Memory B cell (primary cell): ENCODE data around the gene CLCC1.
"Not testable (repeated sequence)": the region's sequence is repeated elsewhere in the genome, so short reads cannot be mapped to it uniquely, and the experiment has no call there.

ENCODE experiments used
- ATAC-seq: fragments of 150-1000 bp; cut with Tn5 transposase; 2 replicates; pipeline ENCODE4 v1.10.0; 2021; ENCODE audit warnings: low read depth, mild to moderate bottlenecking, moderate library complexity
- DNase-seq, 2 donors: peaks; one replicate each; pipeline ENCODE4 v3.0.0; 2022; ENCODE audit warnings: low spot score in 2 of 2
- H3K27ac Mint-ChIP-seq: one replicate; pipeline ENCODE4 v1.8.0; 2022; ENCODE audit warnings: mild to moderate bottlenecking, moderate library complexity, mixed read lengths
- H3K27me3 Mint-ChIP-seq: one replicate; pipeline ENCODE4 v1.8.0; 2022; ENCODE audit warnings: mixed read lengths
- H3K36me3 Mint-ChIP-seq: one replicate; pipeline ENCODE4 v1.8.0; 2022; ENCODE audit warnings: mild to moderate bottlenecking, mixed read lengths
- H3K4me1 Mint-ChIP-seq: one replicate; pipeline ENCODE4 v1.8.0; 2022; ENCODE audit warnings: mixed read lengths
- H3K4me3 Mint-ChIP-seq: one replicate; pipeline ENCODE4 v1.8.0; 2022; ENCODE audit warnings: mild to moderate bottlenecking, moderate library complexity, mixed read lengths
- H3K9me3 Mint-ChIP-seq: one replicate; pipeline ENCODE4 v1.8.0; 2022; ENCODE audit warnings: mixed read lengths

Gene CLCC1, protein sequence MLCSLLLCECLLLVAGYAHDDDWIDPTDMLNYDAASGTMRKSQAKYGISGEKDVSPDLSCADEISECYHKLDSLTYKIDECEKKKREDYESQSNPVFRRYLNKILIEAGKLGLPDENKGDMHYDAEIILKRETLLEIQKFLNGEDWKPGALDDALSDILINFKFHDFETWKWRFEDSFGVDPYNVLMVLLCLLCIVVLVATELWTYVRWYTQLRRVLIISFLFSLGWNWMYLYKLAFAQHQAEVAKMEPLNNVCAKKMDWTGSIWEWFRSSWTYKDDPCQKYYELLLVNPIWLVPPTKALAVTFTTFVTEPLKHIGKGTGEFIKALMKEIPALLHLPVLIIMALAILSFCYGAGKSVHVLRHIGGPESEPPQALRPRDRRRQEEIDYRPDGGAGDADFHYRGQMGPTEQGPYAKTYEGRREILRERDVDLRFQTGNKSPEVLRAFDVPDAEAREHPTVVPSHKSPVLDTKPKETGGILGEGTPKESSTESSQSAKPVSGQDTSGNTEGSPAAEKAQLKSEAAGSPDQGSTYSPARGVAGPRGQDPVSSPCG

DNA sequence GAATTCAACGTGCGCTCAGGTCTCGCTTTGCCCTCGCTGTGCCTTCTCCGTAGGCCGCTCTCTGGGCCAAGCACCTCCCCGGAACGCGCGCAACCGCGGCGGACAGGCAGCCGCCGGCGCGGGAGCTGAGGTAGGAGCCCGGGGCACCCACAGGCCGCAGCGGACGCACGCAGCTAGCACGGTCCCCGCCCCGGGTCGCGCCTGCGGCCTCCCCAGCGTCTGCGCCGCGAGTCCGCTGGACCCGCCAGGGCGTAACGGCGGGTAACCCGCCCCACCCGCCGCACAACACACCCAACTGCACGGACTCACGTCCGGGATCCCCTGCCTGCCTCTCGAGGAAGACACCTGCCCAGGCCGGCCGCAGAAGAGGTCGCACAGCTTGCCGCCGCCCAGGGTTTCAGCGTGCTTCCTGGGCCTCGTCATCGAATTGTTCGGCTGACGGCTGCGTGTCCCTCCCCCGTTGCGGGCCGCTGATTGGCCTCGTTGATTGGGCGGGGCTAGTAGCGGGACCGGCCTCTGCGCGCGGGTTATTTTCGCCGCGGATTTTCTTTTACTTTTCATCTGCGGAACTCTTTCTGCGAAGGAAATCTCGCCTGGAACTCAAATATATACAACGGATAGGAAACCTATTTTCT lies at the start of gene CLCC1:
Gene CLCC1, minus strand, starts transcription at position 433 of the 635 bp plus-strand sequence. CDS start 13,047 bp downstream, outside the sequence.
- Mint-ChIP-seq H3K27me3 (no peaks in the 10 kb centered on the region), H3K9me3 (no peaks in the 10 kb centered on the region), H3K27ac (peak within 1 kb of the TSS; percentile 95), H3K36me3 (peaks cover 4% of the 10 kb centered on the region), H3K4me1 (peaks cover 14% of the 10 kb centered on the region), H3K4me3 (peak within 1 kb of the TSS; percentile 92)
- peak; percentile 88 to 92 for DNase-seq
- ATAC-seq, result peak; percentile 87

DNA sequence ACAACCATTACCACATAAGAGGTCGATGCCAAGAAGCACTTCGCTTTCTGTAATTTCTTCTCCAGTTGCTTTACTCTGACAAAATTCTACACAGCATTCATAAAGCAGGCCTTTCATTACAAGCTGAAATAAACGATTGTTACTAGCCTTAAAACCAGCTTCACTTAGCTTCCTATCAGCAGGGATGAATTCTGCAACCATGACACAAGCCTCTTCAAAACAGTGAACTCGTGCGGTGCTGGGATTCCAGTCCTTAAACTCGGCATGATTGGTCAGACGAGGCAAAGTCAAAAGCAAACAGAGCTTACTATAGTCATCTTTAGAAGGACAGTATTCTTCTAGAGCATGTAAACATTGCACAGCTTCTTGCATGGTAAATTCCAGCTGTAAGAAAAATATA lies 48.1 kb upstream of the CLCC1 start:
- Mint-ChIP-seq H3K4me3 (no peak overlapping the region), H3K27ac (no peak overlapping the region)

DNA sequence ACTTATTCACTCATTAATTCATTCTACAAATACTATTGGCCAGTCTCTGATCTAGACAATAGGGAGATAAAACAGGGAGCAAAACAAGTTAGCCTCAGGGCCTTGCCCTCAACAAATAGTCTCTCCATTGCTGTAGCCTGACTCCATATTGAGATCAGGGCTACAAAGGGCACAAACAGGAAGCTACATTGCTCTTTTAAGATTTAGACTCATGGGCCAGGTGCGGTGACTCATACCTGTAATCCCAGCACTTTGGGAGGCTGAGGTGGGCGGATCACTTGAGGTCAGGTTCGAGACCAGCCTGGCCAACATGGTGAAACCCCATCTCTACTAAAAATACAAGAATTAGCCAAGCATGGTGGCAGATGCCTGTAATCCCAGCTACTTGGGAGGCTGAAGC lies 33.3 kb upstream of the CLCC1 start:
- ATAC-seq, DNase-seq, H3K9me3 Mint-ChIP-seq, H3K27ac Mint-ChIP-seq, H3K4me3 Mint-ChIP-seq, H3K27me3 Mint-ChIP-seq, H3K4me1 Mint-ChIP-seq: not testable (repeated sequence)
- H3K36me3 Mint-ChIP-seq, result peaks cover 50% of the 10 kb centered on the region

More for the DNA sequence above, 48.1 kb upstream of the CLCC1 start:
- DNase-seq (no peak), ATAC-seq (no peak)
- no peaks in the 10 kb centered on the region for H3K9me3 Mint-ChIP-seq
- peaks cover 23% of the 10 kb centered on the region for H3K36me3 Mint-ChIP-seq
- H3K27me3 Mint-ChIP-seq, result no peaks in the 10 kb centered on the region
- H3K4me1 Mint-ChIP-seq, result no peaks in the 10 kb centered on the region

DNA sequence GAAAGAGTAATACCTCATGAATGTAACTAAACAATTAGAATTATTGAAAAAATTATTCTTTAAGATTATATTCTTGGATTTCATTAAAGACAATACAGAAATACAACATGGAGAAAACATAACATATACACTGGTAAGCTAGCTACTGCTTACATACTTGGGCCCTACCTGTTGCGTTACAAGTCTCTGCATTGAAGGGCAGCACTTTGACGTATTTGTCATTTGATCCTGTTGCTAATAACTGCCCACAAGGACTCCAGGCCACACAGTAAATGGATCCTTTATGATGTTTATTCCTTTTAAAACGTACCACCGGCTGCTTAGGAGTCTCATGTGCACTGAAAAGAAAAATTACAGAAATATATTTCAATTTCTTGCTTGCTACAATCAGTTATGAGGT lies 19.8 kb upstream of the CLCC1 start:
- Mint-ChIP-seq H3K27me3 (no peaks in the 10 kb centered on the region), H3K4me3 (no peak overlapping the region), H3K4me1 (no peaks in the 10 kb centered on the region), H3K9me3 (no peaks in the 10 kb centered on the region), H3K27ac (no peak overlapping the region), H3K36me3 (peaks cover 27% of the 10 kb centered on the region)
- no peak for DNase-seq
- ATAC-seq, result no peak

DNA sequence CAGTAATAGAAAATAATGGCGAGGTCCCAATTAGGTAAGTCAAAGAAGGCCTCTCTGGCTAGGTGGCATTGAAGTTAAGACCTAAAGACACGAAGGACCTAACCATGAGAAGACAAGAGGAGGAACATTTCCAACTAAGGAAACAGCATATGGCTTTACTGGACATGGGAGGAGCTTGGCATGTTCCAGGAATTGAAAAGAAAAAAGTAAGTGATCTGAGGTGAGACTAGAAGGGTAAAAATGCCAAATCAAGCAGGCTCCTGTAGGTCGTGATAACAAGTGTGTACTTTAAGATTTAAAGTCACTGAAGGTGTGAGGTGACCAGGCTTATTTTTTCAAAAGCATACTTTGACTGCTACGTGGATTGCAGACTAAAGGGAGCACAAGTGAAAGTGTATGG lies 13.4 kb upstream of the CLCC1 start:
- Mint-ChIP-seq H3K4me3 (no peak overlapping the region), H3K27me3 (no peaks in the 10 kb centered on the region), H3K27ac (no peak overlapping the region), H3K4me1 (no peaks in the 10 kb centered on the region), H3K36me3 (peaks cover 37% of the 10 kb centered on the region), H3K9me3 (no peaks in the 10 kb centered on the region)
- ATAC-seq (no peak), DNase-seq (no peak)

DNA sequence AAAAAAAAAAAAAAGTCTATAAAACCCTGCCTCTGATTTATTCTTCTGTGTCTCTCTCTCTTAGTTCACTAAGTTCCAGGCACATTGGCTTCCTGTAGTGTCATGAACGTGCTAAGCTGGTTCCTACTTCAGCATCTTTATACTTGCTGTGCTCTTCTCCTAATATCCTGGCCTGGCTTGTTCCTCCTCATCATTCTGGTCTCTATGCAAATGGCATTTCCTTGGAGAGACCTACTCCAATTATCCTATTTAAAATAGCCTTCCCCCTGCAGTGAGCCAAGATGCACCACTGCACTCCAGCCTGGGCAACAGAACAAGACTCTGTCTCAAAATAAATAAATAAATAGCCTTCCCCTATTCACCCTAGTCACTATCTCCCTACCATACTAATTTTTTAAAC lies 9.7 kb upstream of the CLCC1 start:
- no peaks in the 10 kb centered on the region for H3K27me3 Mint-ChIP-seq
- no peaks in the 10 kb centered on the region for H3K4me1 Mint-ChIP-seq
- H3K9me3 Mint-ChIP-seq, result no peaks in the 10 kb centered on the region
- ATAC-seq (no peak), DNase-seq (no peak)
- peaks cover 26% of the 10 kb centered on the region for H3K36me3 Mint-ChIP-seq
- no peak overlapping the region for H3K4me3 Mint-ChIP-seq
- no peak overlapping the region for H3K27ac Mint-ChIP-seq

DNA sequence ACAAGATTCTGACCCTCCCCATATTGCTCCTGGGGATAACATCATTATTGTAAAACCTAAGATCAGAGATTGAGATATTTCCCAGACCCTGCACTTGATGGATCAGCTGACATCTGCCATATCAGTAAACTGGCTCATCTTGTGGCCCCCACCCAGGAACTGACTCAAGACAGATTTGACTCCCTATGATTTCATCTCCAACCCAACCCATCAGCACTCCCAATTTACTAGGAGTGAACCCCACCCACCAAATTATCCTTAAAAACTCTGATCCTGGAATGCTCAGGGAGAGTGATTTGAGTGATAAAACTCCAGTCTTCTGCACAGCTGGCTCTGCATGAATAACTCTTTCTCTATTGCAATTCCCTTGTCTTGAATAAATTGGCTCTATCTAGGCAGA lies 6.1 kb upstream of the CLCC1 start:
- no peaks in the 10 kb centered on the region for H3K9me3 Mint-ChIP-seq
- DNase-seq (no peak), ATAC-seq (no peak)
- H3K27ac Mint-ChIP-seq, result no peak overlapping the region
- peaks cover 13% of the 10 kb centered on the region for H3K36me3 Mint-ChIP-seq
- no peaks in the 10 kb centered on the region for H3K4me1 Mint-ChIP-seq
- no peaks in the 10 kb centered on the region for H3K27me3 Mint-ChIP-seq
- H3K4me3 Mint-ChIP-seq, result no peak overlapping the region

DNA sequence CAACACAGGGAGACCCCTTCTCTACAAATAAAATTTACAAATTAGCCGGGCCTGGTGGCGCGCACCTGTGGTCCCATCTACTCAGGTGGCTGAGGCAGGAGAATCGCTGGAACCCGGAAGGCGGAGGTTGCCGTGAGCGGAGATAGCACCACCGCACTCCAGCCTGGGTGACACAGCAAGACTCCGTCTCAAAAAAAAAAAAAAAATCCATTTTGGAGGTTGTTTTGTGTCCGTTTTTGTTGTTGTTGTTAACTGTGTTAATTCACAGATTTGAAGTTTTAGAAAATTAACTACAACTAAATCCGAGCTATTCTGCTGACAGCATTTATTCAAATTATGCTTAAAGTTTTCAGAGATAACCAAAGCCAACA lies 618 bp downstream of the CLCC1 start:
- DNase-seq, result peak; percentile 3 to 13
- H3K9me3 Mint-ChIP-seq, result no peaks in the 10 kb centered on the region
- H3K27me3 Mint-ChIP-seq, result no peaks in the 10 kb centered on the region
- ATAC-seq, result no peak
- H3K36me3 Mint-ChIP-seq, result peaks cover 6% of the 10 kb centered on the region
- peak overlapping the region; percentile 95 for H3K27ac Mint-ChIP-seq
- peak overlapping the region; percentile 92 for H3K4me3 Mint-ChIP-seq
- H3K4me1 Mint-ChIP-seq, result peaks cover 17% of the 10 kb centered on the region

DNA sequence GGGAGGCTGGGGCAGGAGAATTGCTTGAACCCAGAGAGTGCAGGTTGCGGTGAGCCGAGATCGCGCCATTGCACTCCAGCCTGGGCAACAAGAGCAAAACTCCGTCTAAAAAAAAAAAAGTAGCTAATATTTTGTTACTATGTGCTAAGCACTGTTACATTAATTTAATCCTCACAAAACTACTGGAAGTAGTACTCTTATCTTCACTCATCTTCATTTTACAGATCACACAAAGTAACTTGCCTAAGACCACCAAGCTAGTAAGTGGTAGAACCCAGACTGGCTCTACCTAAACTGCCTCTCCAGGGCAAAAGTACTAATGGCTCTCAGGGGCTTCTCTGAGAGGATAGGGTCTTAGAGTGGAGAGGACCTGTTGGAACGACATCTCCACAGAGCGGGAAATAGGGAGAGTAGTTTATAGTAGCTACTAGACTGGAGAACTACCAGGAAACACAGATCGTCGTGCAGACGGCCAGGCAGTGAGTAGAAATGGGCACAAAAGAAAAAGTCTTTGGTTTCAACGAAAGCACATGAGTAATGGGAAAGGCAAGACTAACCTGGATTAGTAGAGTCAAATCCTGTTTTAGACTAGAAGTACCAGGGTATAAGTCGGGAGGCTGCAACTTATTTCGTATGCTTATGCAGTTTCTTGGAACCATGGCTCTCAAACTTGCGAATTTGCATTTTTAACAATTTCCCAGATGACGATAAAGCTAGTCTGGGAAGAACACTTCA lies 1.4 kb downstream of the CLCC1 start:
- Mint-ChIP-seq H3K9me3 (no peaks in the 10 kb centered on the region), H3K4me3 (peak overlapping the region; percentile 92), H3K4me1 (peaks cover 19% of the 10 kb centered on the region), H3K27me3 (no peaks in the 10 kb centered on the region), H3K27ac (peak overlapping the region; percentile 95), H3K36me3 (peaks cover 9% of the 10 kb centered on the region)
- no peak for ATAC-seq
- DNase-seq, result no peak

DNA sequence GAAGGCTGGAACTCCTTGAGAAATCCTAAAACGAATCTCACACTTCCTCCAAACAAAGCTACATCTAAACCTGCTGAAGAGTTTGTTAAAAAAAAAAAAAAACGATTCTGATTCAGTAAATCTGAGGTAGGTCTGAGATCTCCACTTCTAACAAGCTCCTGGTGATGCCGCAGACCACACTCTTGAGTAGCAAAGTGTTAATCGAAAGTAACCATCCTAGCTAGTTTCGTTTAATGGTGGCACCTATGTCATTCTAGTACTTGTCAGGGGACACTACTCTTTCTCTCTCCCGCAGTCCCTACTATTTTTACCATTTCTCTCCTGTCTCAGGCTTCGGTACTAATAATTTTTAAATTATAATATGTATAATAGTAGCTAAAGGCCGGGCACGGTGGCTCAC lies 2.1 kb downstream of the CLCC1 start:
- Mint-ChIP-seq H3K4me1 (peaks cover 24% of the 10 kb centered on the region), H3K27me3 (no peaks in the 10 kb centered on the region), H3K27ac (no peak overlapping the region), H3K9me3 (no peaks in the 10 kb centered on the region), H3K36me3 (peaks cover 12% of the 10 kb centered on the region), H3K4me3 (no peak overlapping the region)
- DNase-seq (no peak), ATAC-seq (no peak)

DNA sequence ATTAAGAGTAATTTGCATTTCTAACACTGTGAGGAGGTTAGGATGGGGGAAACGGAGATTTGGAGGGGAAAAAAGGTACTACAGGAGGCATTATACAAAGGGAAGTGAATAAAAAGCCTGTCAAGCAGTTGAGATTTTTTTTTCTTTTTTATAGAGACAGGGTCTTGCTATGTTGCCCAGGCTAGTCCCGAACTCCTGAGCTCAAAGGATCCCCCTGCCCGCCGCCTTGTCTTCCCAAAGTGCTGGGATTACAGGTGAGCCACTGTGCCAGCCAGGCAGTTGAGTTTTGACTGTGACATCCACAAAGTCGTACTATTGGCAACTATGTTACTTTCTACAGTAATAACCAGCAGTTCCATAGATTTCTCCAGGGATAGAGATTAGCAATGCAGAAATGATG lies 2.6 kb downstream of the CLCC1 start:
- no peaks in the 10 kb centered on the region for H3K27me3 Mint-ChIP-seq
- no peak overlapping the region for H3K27ac Mint-ChIP-seq
- H3K9me3 Mint-ChIP-seq, result no peaks in the 10 kb centered on the region
- ATAC-seq (no peak), DNase-seq (no peak)
- H3K36me3 Mint-ChIP-seq, result peaks cover 12% of the 10 kb centered on the region
- H3K4me3 Mint-ChIP-seq, result no peak overlapping the region
- H3K4me1 Mint-ChIP-seq, result peaks cover 29% of the 10 kb centered on the region

DNA sequence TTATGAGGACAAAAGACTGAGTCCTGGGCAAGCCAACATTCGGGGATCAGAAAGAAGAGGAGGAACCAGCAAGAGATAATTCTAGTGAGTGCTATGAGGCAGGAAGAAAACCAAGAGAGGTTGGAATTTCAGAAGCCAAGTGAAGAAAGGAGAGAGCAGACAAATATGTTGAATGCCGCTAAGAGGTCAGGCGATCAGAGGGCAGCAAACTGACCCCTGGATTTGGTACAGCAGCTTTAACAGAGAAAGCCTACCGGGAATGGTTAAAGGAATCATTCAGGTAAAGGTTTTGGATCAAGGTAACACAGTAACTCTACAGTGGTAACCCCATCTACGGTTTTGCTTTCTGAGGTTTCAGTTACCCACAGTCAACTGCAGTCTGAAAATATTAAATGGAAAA lies 5.4 kb downstream of the CLCC1 start:
- peaks cover 24% of the 10 kb centered on the region for H3K36me3 Mint-ChIP-seq
- H3K4me3 Mint-ChIP-seq, result no peak overlapping the region
- H3K9me3 Mint-ChIP-seq, result no peaks in the 10 kb centered on the region
- DNase-seq (no peak), ATAC-seq (no peak)
- no peak overlapping the region for H3K27ac Mint-ChIP-seq
- no peaks in the 10 kb centered on the region for H3K27me3 Mint-ChIP-seq
- peaks cover 34% of the 10 kb centered on the region for H3K4me1 Mint-ChIP-seq

DNA sequence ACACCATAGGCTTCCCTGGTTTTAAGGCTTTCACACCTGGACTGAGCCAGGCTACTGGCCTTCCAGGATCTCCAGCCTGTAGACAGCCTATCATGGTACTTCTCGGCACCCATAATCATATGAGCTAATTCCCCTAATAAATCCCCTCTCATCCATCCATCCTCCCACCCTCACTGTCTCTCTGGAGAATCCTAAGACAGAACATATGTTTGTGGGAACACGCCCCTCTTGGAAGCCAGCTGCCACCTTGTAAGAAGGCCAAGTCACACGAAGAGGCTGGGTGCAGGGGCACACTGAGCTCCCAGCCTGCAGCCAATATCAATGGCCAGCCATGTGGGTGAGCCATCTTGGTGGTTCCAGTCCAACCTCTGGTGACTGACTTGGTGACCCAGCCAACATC lies 7.4 kb downstream of the CLCC1 start:
- Mint-ChIP-seq H3K9me3 (no peaks in the 10 kb centered on the region), H3K4me1 (peaks cover 31% of the 10 kb centered on the region), H3K27me3 (no peaks in the 10 kb centered on the region), H3K27ac (no peak overlapping the region), H3K4me3 (no peak overlapping the region), H3K36me3 (peaks cover 24% of the 10 kb centered on the region)
- no peak for ATAC-seq
- DNase-seq, result no peak

DNA sequence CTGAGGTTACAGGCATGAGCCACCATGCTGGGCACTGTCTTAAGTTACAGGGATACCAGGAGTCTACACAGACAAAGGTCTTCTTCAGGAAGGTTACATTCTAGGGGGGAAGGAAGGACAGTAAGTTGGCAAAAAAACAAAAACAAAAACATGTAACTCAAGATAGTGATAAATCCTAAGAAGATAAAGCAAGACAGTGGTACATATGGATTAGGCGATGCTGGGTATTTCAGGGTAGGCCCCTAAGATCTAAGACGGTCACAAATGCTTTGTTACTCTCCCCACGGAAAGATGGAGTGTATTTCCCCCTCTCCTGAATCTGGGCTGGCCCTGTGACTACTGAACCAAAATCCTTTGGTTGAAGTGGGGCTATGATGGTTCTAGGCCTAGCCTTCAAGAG lies 8.2 kb downstream of the CLCC1 start:
- H3K9me3 Mint-ChIP-seq, result no peaks in the 10 kb centered on the region
- H3K27ac Mint-ChIP-seq, result no peak overlapping the region
- ATAC-seq (no peak), DNase-seq (no peak)
- no peak overlapping the region for H3K4me3 Mint-ChIP-seq
- peaks cover 21% of the 10 kb centered on the region for H3K36me3 Mint-ChIP-seq
- no peaks in the 10 kb centered on the region for H3K27me3 Mint-ChIP-seq
- peaks cover 25% of the 10 kb centered on the region for H3K4me1 Mint-ChIP-seq
